ENCODE measurements around the gene NMD3. TPM values are rescaled to one million over a fixed set of nuclear protein-coding genes. Genes with fewer than 3 reads are reported as not detected.

The NMD3 gene
- total RNA-seq, 3 donors from 2014 or later (not counting 1 experiment from before 2014, with no cell fraction given): 40.7 to 51.1 (median 43.6) TPM

DNA sequence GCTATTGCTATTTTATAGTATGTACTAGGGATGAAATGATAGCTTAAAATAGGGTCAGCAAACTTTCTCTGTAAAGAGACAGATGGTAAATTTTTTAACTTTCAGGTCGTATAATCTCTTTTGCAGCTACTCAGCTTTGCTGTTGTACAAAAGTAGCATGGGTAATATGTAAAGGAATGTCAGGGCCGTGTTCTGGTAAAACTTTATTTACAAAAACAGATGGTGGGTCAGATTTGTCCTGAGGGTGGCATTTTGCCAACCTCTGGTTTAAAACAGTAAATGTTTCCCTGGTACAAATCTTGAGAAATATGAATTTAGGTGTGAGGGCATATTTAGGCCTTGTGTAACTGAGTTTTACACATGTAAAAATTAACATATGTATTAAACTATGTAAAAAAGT, 18.6 kb downstream of the NMD3 start:
- no peak overlapping the region for H3K4me3 Mint-ChIP-seq
- peaks cover 22% of the 10 kb centered on the region for H3K36me3 Mint-ChIP-seq
- Histone ChIP-seq H3K4me3 (ENCODE audit: low read length) (no peak overlapping the region), H3K27ac (ENCODE audit: low read length) (no peak overlapping the region), H3K4me1 (ENCODE audit: control insufficient read depth, insufficient read depth, low read length) (no peaks in the 10 kb centered on the region), H3K36me3 (ENCODE audit: control insufficient read depth, insufficient read depth, low read length) (peaks cover 68% of the 10 kb centered on the region), H3K9me3 (ENCODE audit: control insufficient read depth, insufficient read depth, low read length) (no peaks in the 10 kb centered on the region), H3K27me3 (ENCODE audit: control insufficient read depth, insufficient read depth, low read length) (no peaks in the 10 kb centered on the region)
- H3K27ac Mint-ChIP-seq: no peak overlapping the region
- H3K9me3 Mint-ChIP-seq: no peaks in the 10 kb centered on the region
- TF ChIP-seq, protein P1, sequence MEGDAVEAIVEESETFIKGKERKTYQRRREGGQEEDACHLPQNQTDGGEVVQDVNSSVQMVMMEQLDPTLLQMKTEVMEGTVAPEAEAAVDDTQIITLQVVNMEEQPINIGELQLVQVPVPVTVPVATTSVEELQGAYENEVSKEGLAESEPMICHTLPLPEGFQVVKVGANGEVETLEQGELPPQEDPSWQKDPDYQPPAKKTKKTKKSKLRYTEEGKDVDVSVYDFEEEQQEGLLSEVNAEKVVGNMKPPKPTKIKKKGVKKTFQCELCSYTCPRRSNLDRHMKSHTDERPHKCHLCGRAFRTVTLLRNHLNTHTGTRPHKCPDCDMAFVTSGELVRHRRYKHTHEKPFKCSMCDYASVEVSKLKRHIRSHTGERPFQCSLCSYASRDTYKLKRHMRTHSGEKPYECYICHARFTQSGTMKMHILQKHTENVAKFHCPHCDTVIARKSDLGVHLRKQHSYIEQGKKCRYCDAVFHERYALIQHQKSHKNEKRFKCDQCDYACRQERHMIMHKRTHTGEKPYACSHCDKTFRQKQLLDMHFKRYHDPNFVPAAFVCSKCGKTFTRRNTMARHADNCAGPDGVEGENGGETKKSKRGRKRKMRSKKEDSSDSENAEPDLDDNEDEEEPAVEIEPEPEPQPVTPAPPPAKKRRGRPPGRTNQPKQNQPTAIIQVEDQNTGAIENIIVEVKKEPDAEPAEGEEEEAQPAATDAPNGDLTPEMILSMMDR (IDR thresholded peaks at IDR 0.05): no peak
- intact Hi-C loops (cut with micrococcal nuclease): no loop called here
- peaks cover 11 to 15% of the 10 kb centered on the region in 2 donors for H3K4me1 Mint-ChIP-seq
- H3K27me3 Mint-ChIP-seq (ENCODE audit: low read depth in 2 of 2): no peaks in the 10 kb centered on the region
- DNase-seq (no peak), ATAC-seq (no peak)
- 82% methylated on average over 2 of the region's 2 CpGs for WGBS (ENCODE audit: insufficient coverage)

DNA sequence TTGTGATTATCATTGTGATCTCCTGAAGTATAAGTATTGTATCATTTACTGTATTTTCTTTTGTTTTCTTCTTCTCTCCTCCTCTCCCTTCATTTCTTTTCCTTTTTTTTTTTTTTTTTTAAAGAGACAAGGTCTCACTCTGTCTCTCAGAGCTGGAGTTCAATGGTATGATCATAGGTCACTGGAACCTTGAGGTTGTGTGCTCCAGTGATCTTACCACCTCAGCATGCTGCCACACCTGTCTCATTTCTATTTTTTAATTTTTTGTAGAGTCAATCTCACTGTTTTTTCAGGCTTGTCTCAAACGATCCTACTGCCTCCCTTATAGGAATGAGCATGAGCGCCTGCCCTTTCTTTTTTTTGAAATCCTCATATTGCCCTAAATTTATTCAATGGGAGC, 23.4 kb downstream of the NMD3 start:
- DNase-seq (no peak), ATAC-seq (no peak)
- Mint-ChIP-seq H3K36me3 (peaks cover 12% of the 10 kb centered on the region), H3K4me3 (no peak overlapping the region), H3K9me3 (no peaks in the 10 kb centered on the region), H3K27me3 (ENCODE audit: low read depth in 2 of 2) (no peaks in the 10 kb centered on the region), H3K4me1 (peaks cover 3 to 6% of the 10 kb centered on the region in 2 donors), H3K27ac (no peak overlapping the region)
- Histone ChIP-seq H3K27me3 (ENCODE audit: control insufficient read depth, insufficient read depth, low read length) (no peaks in the 10 kb centered on the region), H3K4me3 (ENCODE audit: low read length) (no peak overlapping the region), H3K4me1 (ENCODE audit: control insufficient read depth, insufficient read depth, low read length) (no peaks in the 10 kb centered on the region), H3K27ac (ENCODE audit: low read length) (no peak overlapping the region), H3K9me3 (ENCODE audit: control insufficient read depth, insufficient read depth, low read length) (no peaks in the 10 kb centered on the region), H3K36me3 (ENCODE audit: control insufficient read depth, insufficient read depth, low read length) (peaks cover 71% of the 10 kb centered on the region)
- TF ChIP-seq, protein P1 (IDR thresholded peaks at IDR 0.05): no peak
- 90% methylated on average over 2 of the region's 2 CpGs for WGBS (ENCODE audit: insufficient coverage)
- intact Hi-C loops (cut with micrococcal nuclease): no loop called here

DNA sequence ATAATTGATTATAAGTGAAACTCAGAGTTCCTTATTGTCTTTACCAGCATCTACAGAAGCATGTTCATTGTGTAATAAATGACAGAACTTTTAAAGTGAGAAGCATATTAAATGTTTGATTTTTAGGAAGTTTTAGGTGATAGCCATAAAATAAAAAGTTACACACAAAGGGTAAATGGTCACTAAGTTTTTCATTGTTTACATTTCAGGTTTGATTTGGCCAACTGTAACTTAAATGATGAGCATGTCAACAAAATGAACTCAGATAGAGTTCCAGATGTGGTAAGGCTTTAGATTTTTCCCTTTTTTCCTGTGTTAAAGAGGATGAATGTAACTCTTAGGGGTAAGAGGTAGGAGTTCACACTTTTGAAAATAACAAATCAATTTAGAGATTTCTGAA, 25.9 kb downstream of the NMD3 start:
- Histone ChIP-seq H3K4me3 (ENCODE audit: low read length) (no peak overlapping the region), H3K27ac (ENCODE audit: low read length) (no peak overlapping the region), H3K27me3 (ENCODE audit: control insufficient read depth, insufficient read depth, low read length) (no peaks in the 10 kb centered on the region), H3K4me1 (ENCODE audit: control insufficient read depth, insufficient read depth, low read length) (no peaks in the 10 kb centered on the region), H3K36me3 (ENCODE audit: control insufficient read depth, insufficient read depth, low read length) (peaks cover 77% of the 10 kb centered on the region), H3K9me3 (ENCODE audit: control insufficient read depth, insufficient read depth, low read length) (no peaks in the 10 kb centered on the region)
- DNase-seq: no peak
- Mint-ChIP-seq H3K27ac (no peak overlapping the region), H3K9me3 (no peaks in the 10 kb centered on the region), H3K4me1 (peaks cover 0 to 6% of the 10 kb centered on the region in 2 donors), H3K36me3 (peaks cover 18% of the 10 kb centered on the region), H3K4me3 (no peak overlapping the region), H3K27me3 (ENCODE audit: low read depth in 2 of 2) (no peaks in the 10 kb centered on the region)
- ATAC-seq: no peak
- TF ChIP-seq, protein P1 (IDR thresholded peaks at IDR 0.05): no peak
- intact Hi-C loops (cut with micrococcal nuclease): no loop called here

DNA sequence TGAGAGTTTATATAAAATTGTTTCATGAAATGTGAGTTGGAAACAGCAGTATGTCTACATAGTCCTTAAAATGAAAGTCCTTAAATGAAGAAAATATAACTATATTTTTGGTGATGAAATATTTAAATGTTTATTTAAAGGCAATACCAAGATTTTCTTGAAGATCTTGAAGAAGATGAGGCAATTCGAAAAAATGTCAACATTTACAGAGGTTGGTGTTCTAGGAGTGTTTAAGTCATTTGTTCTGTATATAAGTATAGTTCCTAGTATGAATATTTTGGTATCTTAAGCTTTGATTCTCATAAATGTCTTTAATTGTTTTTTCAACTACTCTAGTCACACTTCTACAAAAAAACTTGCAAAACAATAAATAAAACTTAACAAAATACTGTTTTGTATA, 29.0 kb downstream of the NMD3 start:
- H3K27ac Mint-ChIP-seq: no peak overlapping the region
- intact Hi-C loops (cut with micrococcal nuclease): no loop called here
- DNase-seq (no peak), ATAC-seq (no peak)
- no peaks in the 10 kb centered on the region for H3K27me3 ChIP-seq (ENCODE audit: control insufficient read depth, insufficient read depth, low read length)
- no peak overlapping the region for H3K4me3 Mint-ChIP-seq
- H3K9me3 ChIP-seq (ENCODE audit: control insufficient read depth, insufficient read depth, low read length): no peaks in the 10 kb centered on the region
- no peaks in the 10 kb centered on the region for H3K4me1 ChIP-seq (ENCODE audit: control insufficient read depth, insufficient read depth, low read length)
- H3K27ac ChIP-seq (ENCODE audit: low read length): no peak overlapping the region
- peaks cover 15 to 18% of the 10 kb centered on the region in 2 donors for H3K4me1 Mint-ChIP-seq
- peaks cover 21% of the 10 kb centered on the region for H3K36me3 Mint-ChIP-seq
- no peaks in the 10 kb centered on the region for H3K9me3 Mint-ChIP-seq
- no peaks in the 10 kb centered on the region for H3K27me3 Mint-ChIP-seq (ENCODE audit: low read depth in 2 of 2)
- peaks cover 70% of the 10 kb centered on the region for H3K36me3 ChIP-seq (ENCODE audit: control insufficient read depth, insufficient read depth, low read length)
- H3K4me3 ChIP-seq (ENCODE audit: low read length): no peak overlapping the region
- 88% methylated on average over 1 of the region's 1 CpG for whole genome bisulfite sequencing (ENCODE audit: insufficient coverage)
- TF ChIP-seq, protein P1 (IDR thresholded peaks at IDR 0.05): no peak

Measured in natural killer cell (primary cell).